ENCODE results near the gene TRAF3IP1.
"Not testable (repeated sequence)": the region's sequence is repeated elsewhere in the genome, so short reads cannot be mapped to it uniquely, and the experiment has no call there.

TRAF3IP1 gene

DNA sequence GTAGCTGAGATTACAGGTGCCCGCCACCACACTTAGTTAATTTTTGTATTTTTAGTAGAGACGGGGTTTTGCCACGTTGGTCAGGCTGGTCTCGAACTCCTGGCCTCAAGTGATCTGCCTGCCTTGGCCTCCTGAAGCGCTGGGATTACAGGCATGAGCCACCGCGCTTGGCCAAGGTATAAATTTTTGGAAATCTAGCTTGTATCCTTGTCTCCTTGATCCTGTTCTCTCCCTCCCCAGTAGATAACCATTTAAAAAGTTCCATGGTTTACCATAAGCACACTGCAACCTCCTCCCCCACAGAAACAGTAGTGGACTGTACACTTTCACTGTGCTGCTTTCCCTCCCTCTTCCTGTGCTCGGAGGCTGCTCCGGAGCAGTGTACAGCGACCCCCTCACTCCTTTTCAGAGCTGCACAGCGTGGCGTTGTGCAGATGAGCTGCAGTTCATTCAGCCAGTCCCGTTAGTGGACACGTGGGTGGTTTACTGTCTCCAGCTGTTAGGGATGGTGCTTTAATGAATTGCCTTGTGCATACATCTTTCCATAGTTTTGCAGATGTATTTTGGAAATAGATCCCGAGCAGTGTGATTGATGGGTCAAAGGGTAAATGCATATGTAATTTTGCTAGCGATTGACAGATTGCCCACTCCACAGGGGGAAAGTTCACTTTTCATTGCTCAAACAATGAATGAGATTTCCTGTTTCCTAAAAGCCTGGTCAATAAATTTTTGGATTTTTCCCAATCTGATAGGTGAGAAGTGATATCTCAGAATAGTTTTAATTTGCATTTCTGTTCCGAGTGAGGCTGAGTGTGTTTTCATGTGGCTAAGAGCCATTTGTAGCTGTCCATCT lies 121.2 kb downstream of the TRAF3IP1 start:
- DNase-seq (ENCODE audit: low read depth in 1 of 2, low spot score in 1 of 2): no peak
- no peak for TF ChIP-seq JUND (IDR thresholded peaks at IDR 0.05; ENCODE audit: low read depth)
- in situ Hi-C loops (cut with HindIII; ENCODE audit: low pct_unique_long_range_greater_than_20kb, low sequenced_read_pairs): no loop called here

DNA sequence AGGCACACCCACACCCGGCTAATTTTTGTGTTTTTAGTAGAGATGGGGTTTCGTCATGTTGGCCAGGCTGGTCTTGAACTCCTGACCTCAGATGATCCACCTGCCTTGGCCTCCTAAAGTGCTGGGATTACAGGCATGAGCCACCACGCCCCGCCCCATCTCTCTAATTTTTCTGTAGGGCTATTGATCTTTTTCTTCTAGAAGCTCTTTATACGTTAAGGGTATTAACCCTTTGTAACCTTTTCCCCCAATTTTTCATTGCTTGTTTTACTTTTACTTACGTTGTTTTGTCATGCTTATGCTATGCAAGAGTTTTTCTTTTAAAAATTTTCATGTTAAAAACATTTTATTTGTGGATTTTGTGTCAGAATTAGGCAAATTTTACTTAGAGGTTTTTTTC lies 121.9 kb downstream of the TRAF3IP1 start:
- DNase-seq (ENCODE audit: low read depth in 1 of 2, low spot score in 1 of 2); in situ Hi-C loops (cut with HindIII; ENCODE audit: low pct_unique_long_range_greater_than_20kb, low sequenced_read_pairs): not testable (repeated sequence)

DNA sequence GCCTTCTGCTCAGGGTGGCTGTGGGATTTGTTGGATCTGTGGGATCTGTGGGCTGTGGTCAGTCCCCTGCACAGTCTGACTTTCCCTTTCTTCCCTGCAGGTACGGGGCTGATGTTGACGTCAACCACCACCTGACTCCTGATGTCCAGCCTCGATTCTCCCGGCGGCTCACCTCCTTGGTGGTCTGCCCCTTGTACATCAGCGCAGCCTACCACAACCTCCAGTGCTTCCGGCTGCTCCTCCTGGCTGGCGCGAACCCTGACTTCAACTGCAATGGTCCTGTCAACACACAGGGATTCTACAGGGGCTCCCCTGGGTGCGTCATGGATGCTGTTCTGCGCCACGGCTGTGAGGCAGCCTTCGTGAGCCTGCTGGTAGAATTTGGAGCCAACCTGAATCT lies 123.9 kb downstream of the TRAF3IP1 start:
- TF ChIP-seq JUND (IDR thresholded peaks at IDR 0.05; ENCODE audit: low read depth): no peak
- in situ Hi-C loops (cut with HindIII; ENCODE audit: low pct_unique_long_range_greater_than_20kb, low sequenced_read_pairs): no loop called here
- DNase-seq (ENCODE audit: low read depth in 1 of 2, low spot score in 1 of 2): no peak

DNA sequence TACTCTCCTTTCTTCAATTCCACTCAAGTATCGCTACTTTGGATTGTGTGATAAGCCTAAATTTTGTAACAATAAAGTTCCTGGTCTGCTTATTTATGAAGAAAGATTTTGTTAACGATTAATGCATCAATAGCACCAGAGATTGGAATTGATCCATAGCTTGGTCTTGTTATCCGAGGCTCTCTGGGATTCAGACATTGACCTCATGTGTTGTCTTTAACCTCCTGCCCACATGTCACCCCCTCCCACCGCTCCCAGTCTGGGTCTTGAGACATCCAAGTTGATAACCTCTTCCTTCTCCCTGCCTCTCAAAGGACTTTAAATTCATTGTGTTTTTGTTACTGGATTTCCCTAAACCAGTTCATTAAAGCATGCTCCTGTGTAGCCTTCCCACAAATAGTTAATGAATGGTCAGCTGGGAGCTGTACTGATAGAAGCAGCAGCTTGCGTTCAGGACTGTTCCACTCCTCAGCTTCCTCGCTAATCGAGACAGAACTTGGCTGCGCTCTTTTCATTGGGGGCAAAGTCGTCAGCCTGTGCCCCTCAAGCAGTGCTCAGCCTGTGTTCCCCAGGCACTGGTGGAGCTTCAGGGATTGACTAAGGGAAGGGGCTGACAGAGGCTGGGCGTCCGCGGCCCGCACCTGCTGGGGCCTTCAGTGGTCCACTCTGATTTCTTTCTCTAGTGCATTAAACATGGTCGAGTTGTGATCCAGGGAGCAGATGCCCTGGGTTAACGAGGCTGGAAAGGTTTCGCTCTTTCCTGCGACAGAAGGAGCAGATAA lies 125.3 kb downstream of the TRAF3IP1 start:
- TF ChIP-seq JUND (IDR thresholded peaks at IDR 0.05; ENCODE audit: low read depth): no peak
- in situ Hi-C loops (cut with HindIII; ENCODE audit: low pct_unique_long_range_greater_than_20kb, low sequenced_read_pairs): no loop called here
- no peak for DNase-seq (ENCODE audit: low read depth in 1 of 2, low spot score in 1 of 2)

DNA sequence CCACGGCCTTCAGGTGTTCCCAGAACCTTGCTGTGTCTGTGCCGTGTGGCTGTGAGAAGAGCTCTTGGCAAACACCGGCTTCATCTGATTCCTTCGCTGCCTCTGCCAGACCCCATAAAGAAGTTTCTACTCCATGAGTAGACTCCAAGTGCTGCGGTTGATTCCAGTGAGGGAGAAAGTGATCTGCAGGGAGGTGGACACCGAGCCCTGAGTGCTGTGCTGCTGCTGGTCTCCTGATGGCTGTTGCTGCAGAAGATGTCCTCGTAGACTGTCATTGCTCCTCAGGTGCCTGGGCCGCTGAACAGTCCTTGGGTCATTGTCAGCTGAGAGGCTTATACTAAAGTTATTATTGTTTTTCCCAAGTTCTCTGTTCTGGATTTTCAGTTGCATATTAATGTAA lies 126.1 kb downstream of the TRAF3IP1 start:
- TF ChIP-seq JUND (IDR thresholded peaks at IDR 0.05; ENCODE audit: low read depth): no peak
- no peak for DNase-seq (ENCODE audit: low read depth in 1 of 2, low spot score in 1 of 2)
- in situ Hi-C loops (cut with HindIII; ENCODE audit: low pct_unique_long_range_greater_than_20kb, low sequenced_read_pairs): no loop called here

DNA sequence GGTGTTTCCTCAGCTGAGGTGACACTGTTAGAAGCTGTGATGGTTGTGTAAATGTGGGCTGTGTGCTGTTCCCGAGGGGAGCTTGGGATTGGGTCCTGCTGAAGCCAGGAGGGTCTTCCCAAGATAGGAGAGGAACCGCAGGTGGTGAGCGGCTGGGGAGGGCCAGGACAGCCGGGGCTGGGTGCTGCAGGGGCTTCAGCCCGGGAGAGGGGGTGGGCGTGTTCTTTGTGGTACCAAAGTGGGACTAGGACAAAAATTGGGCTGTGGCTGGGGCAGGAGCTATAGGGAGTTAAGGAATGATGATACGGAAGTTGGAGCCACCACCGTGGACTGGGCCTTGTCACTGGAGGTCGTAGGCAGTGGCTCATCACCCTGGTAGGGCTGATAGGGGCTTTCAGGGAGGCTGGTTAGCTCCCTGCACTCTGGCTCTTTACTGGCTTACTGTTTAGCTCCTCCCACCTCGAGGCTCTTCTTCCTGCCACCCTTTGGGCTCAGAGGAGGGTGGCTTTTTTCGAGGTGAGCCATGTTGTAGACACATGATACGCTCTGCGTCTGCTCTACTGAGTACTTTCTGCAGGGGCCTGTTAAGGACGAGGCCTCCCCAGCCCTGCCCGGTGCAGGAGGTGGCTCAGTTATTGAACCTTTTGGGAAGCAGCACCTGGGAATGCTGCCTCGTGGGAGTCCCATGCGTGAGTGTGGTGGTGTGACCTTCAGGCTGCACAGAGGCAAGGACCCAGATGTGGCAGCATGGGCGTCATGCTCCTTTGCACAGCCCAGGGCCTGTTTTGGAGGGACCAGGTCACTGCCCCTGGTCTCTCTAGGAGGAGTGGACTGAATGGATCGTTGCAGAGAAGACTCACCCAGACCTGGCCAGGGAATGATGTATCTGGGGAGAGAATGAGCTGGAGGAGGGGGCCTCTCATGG lies 128.0 kb downstream of the TRAF3IP1 start:
- no peak for DNase-seq (ENCODE audit: low read depth in 1 of 2, low spot score in 1 of 2)
- TF ChIP-seq JUND (IDR thresholded peaks at IDR 0.05; ENCODE audit: low read depth): no peak
- in situ Hi-C loops (cut with HindIII; ENCODE audit: low pct_unique_long_range_greater_than_20kb, low sequenced_read_pairs): no loop called here

DNA sequence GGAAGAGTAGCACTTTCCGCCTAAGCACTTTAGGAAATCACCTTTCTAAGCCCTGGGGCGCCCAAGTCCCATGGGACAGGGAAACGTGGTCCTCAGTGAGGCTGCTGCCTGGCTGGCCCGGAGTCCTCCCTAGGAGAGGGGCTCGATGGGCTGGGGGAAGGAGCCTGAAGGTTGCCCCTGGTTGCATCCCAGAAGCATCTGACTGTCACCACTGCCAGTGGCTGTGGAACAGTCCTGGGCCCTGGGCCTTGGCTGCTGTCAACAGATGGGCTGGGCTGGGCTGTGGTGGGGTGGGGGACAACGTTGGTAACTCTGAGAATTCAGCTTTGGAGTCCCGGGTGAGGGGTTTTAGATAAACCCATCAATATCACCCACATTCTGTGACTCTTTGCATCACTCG lies 128.9 kb downstream of the TRAF3IP1 start:
- TF ChIP-seq JUND (IDR thresholded peaks at IDR 0.05; ENCODE audit: low read depth): no peak
- DNase-seq (ENCODE audit: low read depth in 1 of 2, low spot score in 1 of 2): no peak
- in situ Hi-C loops (cut with HindIII; ENCODE audit: low pct_unique_long_range_greater_than_20kb, low sequenced_read_pairs): no loop called here

DNA sequence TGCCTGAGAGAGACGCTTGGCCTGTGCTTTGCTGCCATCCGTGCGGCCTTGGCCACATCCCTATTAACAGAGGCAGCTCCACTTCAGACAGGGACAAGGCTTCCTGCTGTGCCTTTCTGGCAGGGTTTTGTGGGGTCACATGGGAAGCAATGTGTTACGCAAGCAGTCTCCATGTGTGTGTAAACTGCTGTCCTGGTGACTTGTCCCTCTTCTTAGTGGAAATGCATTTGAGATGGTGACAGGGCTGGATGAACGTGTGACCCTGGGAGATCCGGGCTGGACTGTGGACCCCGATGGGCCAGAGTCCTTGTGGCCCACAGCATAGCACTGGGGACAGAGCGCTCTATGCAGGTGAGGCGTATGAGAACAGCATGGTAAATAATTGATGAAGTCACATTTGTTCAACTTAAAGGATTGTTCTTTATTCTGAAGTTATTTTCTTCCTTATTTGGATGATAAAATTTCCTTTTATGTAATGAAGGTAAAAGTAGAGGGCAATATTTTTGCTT lies 129.6 kb downstream of the TRAF3IP1 start:
- in situ Hi-C loops (cut with HindIII; ENCODE audit: low pct_unique_long_range_greater_than_20kb, low sequenced_read_pairs): no loop called here
- DNase-seq (ENCODE audit: low read depth in 1 of 2, low spot score in 1 of 2): no peak
- TF ChIP-seq JUND (IDR thresholded peaks at IDR 0.05; ENCODE audit: low read depth): no peak

DNA sequence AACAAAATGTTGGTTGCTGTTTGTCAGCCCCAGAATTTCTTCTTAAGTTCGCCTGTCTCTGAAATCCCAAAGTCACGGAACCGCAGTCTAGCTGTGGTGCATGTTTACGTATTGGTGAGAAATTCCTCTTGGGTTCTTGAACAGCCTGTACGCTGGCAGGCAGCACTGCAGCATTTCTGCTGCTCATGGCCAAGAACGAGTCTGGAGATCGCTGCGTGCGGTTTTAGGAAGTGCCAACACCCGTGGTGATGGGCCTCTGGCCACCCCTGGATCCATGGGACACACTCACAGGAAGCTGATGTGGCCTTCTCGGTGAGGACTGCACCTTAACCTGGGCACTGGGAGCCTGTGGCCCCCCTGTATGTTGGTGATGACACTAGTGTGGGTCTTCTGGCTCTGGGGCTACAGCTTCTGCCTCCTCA lies 130.1 kb downstream of the TRAF3IP1 start:
- no peak for TF ChIP-seq JUND (IDR thresholded peaks at IDR 0.05; ENCODE audit: low read depth)

More for the DNA sequence above, 130.1 kb downstream of the TRAF3IP1 start:
- in situ Hi-C loops (cut with HindIII; ENCODE audit: low pct_unique_long_range_greater_than_20kb, low sequenced_read_pairs): no loop called here
- DNase-seq (ENCODE audit: low read depth in 1 of 2, low spot score in 1 of 2): no peak

Measured in T47D (cell line).